Stimulated activated CD8-positive, alpha-beta memory T cell treated with anti-CD3 and anti-CD28 coated beads, Interleukin-4, amount 100 ng/mL, for 48 hours (primary cell): Measurements from ENCODE around the gene HIVEP2.

ENCODE experiments used
- DNase-seq: peaks from one replicate; pipeline ENCODE4 v3.0.0-alpha.2; 2020

HIVEP2 gene

GRCh38 chr6:142944124-142945048 is 590 bp downstream of the HIVEP2 start:
- DNase-seq = peak; percentile 95

- peak; percentile 64 for DNase-seq
Observed at GRCh38 chr6:142943711-142944123, 1.3 kb downstream of the HIVEP2 start.

GRCh38 chr6:142942805-142943227 is 2.2 kb downstream of the HIVEP2 start:
- no peak for DNase-seq

GRCh38 chr6:142942238-142942637 is 2.7 kb downstream of the HIVEP2 start:
- DNase-seq = no peak

- DNase-seq = no peak
Observed at GRCh38 chr6:142941018-142941417, 4.0 kb downstream of the HIVEP2 start.

GRCh38 chr6:142940487-142940886 is 4.5 kb downstream of the HIVEP2 start:
- DNase-seq = no peak

GRCh38 chr6:142938510-142938909 is 6.5 kb downstream of the HIVEP2 start:
- DNase-seq = no peak

- DNase-seq = no peak
Observed at GRCh38 chr6:142937986-142938385, 7.0 kb downstream of the HIVEP2 start.

GRCh38 chr6:142935553-142936517 is 9.1 kb downstream of the HIVEP2 start:
- DNase-seq = no peak

GRCh38 chr6:142934599-142934998 is 10.4 kb downstream of the HIVEP2 start:
- no peak for DNase-seq

GRCh38 chr6:142934106-142934505 is 10.9 kb downstream of the HIVEP2 start:
- DNase-seq = no peak

- DNase-seq = no peak
Observed at GRCh38 chr6:142933701-142934100, 11.3 kb downstream of the HIVEP2 start.

GRCh38 chr6:142932889-142933288 is 12.1 kb downstream of the HIVEP2 start:
- DNase-seq = no peak

- no peak for DNase-seq
Observed at GRCh38 chr6:142929751-142930358, 15.1 kb downstream of the HIVEP2 start.

- DNase-seq = no peak
Observed at GRCh38 chr6:142927904-142928303, 17.1 kb downstream of the HIVEP2 start.

GRCh38 chr6:142927271-142927580 is 17.8 kb downstream of the HIVEP2 start:
- DNase-seq = no peak

- DNase-seq = peak; percentile 79
Observed at GRCh38 chr6:142926494-142927270, 18.3 kb downstream of the HIVEP2 start.

GRCh38 chr6:142926177-142926493 is 18.8 kb downstream of the HIVEP2 start:
- no peak for DNase-seq

GRCh38 chr6:142925575-142926110 is 19.3 kb downstream of the HIVEP2 start:
- no peak for DNase-seq

- no peak for DNase-seq
Observed at GRCh38 chr6:142918339-142919042, 26.5 kb downstream of the HIVEP2 start.

GRCh38 chr6:142916881-142917280 is 28.1 kb downstream of the HIVEP2 start:
- no peak for DNase-seq
